ENCODE measurements around the gene PTPRT.

The PTPRT gene

DNA sequence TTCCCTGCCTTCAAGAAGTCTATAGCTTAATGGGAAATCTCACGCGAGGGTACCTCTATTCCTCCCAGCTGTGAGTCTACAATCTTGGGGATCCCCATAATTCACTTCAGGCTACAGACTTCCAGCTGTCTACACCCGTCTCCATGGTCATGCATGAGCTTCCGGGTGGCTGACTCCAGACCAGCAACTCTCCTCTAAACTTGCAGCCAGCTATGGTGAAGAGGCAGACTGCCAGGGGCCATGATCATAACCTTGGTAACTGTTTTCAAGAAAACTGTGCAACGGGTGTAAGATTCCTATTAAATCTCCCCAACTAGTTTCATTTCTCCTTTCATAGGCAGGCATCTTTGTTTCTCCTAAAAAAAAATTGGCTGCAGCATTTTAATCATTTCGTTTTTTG is 1037.1 kb downstream of the PTPRT start:
- Histone ChIP-seq H3K4me3 (ENCODE audit: extremely low read depth, insufficient read depth, low read length, poor library complexity, severe bottlenecking) (no peak overlapping the region), H3K27ac (ENCODE audit: low read depth, low read length, severe bottlenecking) (no peak overlapping the region), H3K4me1 (ENCODE audit: control insufficient read depth, insufficient read depth, low read length, poor library complexity, severe bottlenecking) (no peaks in the 10 kb centered on the region), H3K36me3 (ENCODE audit: control insufficient read depth, insufficient read depth, low read length) (no peaks in the 10 kb centered on the region), H3K9me3 (ENCODE audit: control insufficient read depth, low read length) (no peaks in the 10 kb centered on the region)
- 84 to 86% methylated on average over 6 of the region's 6 CpGs for WGBS, 2 experiments (ENCODE audit: insufficient coverage in 2 of 2)

GRCh38 chr20:42150230-42150629 is 1039.5 kb downstream of the PTPRT start:
- no peaks in the 10 kb centered on the region for H3K9me3 ChIP-seq (ENCODE audit: control insufficient read depth, low read length)
- H3K36me3 ChIP-seq (ENCODE audit: control insufficient read depth, insufficient read depth, low read length), result no peaks in the 10 kb centered on the region
- H3K4me3 ChIP-seq (ENCODE audit: extremely low read depth, insufficient read depth, low read length, poor library complexity, severe bottlenecking), result no peak overlapping the region
- WGBS, 2 experiments (ENCODE audit: insufficient coverage in 2 of 2), result 89 to 90% methylated on average over 2 to 3 of the region's 4 CpGs
- H3K27ac ChIP-seq (ENCODE audit: low read depth, low read length, severe bottlenecking), result no peak overlapping the region
- no peaks in the 10 kb centered on the region for H3K4me1 ChIP-seq (ENCODE audit: control insufficient read depth, insufficient read depth, low read length, poor library complexity, severe bottlenecking)

DNA sequence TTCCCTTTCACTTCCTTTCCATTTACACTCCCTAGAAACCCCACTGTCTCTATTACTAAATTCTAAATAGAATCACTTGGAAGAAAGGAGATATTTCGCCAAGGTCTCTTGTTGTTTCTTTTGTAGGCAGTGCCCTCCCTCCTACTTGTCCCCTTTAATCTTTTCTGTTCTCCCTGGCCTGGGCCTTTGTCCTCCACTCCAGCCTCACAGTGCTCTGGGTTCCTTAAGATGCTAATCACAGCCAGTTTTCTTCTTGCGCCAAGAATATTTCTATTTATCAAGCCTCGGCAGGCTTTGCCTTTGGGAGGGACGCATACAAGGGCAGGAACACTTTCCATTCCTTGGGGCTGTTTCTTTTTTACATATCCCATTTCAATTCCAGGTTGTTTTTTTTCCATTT is 1051.0 kb downstream of the PTPRT start:
- Histone ChIP-seq H3K9me3 (ENCODE audit: control insufficient read depth, low read length) (no peaks in the 10 kb centered on the region), H3K27ac (ENCODE audit: low read depth, low read length, severe bottlenecking) (no peak overlapping the region), H3K4me3 (ENCODE audit: extremely low read depth, insufficient read depth, low read length, poor library complexity, severe bottlenecking) (no peak overlapping the region), H3K36me3 (ENCODE audit: control insufficient read depth, insufficient read depth, low read length) (no peaks in the 10 kb centered on the region), H3K4me1 (ENCODE audit: control insufficient read depth, insufficient read depth, low read length, poor library complexity, severe bottlenecking) (no peaks in the 10 kb centered on the region)
- WGBS, 2 experiments (ENCODE audit: insufficient coverage in 2 of 2), result 66 to 69% methylated on average over 4 of the region's 4 CpGs

- Histone ChIP-seq H3K4me3 (ENCODE audit: extremely low read depth, insufficient read depth, low read length, poor library complexity, severe bottlenecking) (no peak overlapping the region), H3K9me3 (ENCODE audit: control insufficient read depth, low read length) (no peaks in the 10 kb centered on the region), H3K36me3 (ENCODE audit: control insufficient read depth, insufficient read depth, low read length) (no peaks in the 10 kb centered on the region), H3K27ac (ENCODE audit: low read depth, low read length, severe bottlenecking) (no peak overlapping the region), H3K4me1 (ENCODE audit: control insufficient read depth, insufficient read depth, low read length, poor library complexity, severe bottlenecking) (no peaks in the 10 kb centered on the region)
- WGBS, 2 experiments (ENCODE audit: insufficient coverage in 2 of 2), result 80 to 93% methylated on average over 1 to 3 of the region's 5 CpGs
Measured at GRCh38 chr20:42134265-42135098, 1055.2 kb downstream of the PTPRT start.

DNA sequence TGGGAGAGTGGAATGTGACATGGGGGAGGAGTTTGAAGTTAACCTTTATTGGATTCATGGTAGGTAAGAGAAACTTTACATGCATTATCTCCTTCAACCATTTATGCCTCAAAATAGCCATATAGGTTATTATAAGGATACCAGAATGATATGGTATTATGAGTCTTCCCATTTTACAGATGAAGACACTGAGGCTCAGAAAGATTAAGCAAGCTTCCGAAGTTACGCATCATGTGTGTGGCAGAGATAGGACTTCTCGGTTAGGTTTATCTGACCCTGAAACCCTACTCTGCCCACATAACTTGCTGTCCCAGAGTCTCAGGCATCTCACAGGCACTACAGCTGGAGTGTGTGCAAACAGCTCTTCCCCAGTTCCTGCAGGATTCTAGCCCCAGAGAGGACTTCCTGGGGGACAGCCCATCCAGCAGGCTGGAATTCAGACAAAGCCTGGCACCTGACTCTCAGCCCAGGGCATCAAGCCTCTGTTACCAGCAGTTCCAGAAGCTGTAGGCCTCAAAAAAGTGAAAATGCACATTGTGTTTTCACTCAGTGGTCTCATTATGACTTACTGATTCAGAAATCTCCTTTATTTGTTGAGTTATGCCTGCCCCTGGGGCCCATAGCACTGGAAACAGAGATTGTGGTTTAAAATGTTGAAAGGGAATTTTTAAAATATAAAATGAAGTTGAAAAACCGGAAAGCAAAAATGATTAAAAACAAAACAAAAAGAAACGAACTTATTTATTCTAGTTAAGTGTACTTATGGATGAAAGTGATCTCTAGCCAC is 1058.7 kb downstream of the PTPRT start:
- Histone ChIP-seq H3K9me3 (ENCODE audit: control insufficient read depth, low read length) (no peaks in the 10 kb centered on the region), H3K27ac (ENCODE audit: low read depth, low read length, severe bottlenecking) (no peak overlapping the region), H3K36me3 (ENCODE audit: control insufficient read depth, insufficient read depth, low read length) (no peaks in the 10 kb centered on the region), H3K4me1 (ENCODE audit: control insufficient read depth, insufficient read depth, low read length, poor library complexity, severe bottlenecking) (no peaks in the 10 kb centered on the region), H3K4me3 (ENCODE audit: extremely low read depth, insufficient read depth, low read length, poor library complexity, severe bottlenecking) (no peak overlapping the region)
- WGBS, 2 experiments (ENCODE audit: insufficient coverage in 2 of 2), result 84% methylated on average over 2 of the region's 5 CpGs; no CpG with 5 or more reads in 1 of the 2 experiments

GRCh38 chr20:42125426-42125825 is 1064.3 kb downstream of the PTPRT start:
- H3K4me1 ChIP-seq (ENCODE audit: control insufficient read depth, insufficient read depth, low read length, poor library complexity, severe bottlenecking), result peaks cover 5% of the 10 kb centered on the region
- H3K27ac ChIP-seq (ENCODE audit: low read depth, low read length, severe bottlenecking), result no peak overlapping the region
- 61 to 69% methylated on average over 2 of the region's 2 CpGs for whole genome bisulfite sequencing, 2 experiments (ENCODE audit: insufficient coverage in 2 of 2)
- no peak overlapping the region for H3K4me3 ChIP-seq (ENCODE audit: extremely low read depth, insufficient read depth, low read length, poor library complexity, severe bottlenecking)
- H3K9me3 ChIP-seq (ENCODE audit: control insufficient read depth, low read length), result no peaks in the 10 kb centered on the region
- H3K36me3 ChIP-seq (ENCODE audit: control insufficient read depth, insufficient read depth, low read length), result no peaks in the 10 kb centered on the region

- H3K36me3 ChIP-seq (ENCODE audit: control insufficient read depth, insufficient read depth, low read length), result no peaks in the 10 kb centered on the region
- no peak overlapping the region for H3K27ac ChIP-seq (ENCODE audit: low read depth, low read length, severe bottlenecking)
- WGBS, 2 experiments (ENCODE audit: insufficient coverage in 2 of 2), result 81 to 88% methylated on average over 7 to 9 of the region's 11 CpGs
- H3K4me1 ChIP-seq (ENCODE audit: control insufficient read depth, insufficient read depth, low read length, poor library complexity, severe bottlenecking), result peaks cover 5% of the 10 kb centered on the region
- no peaks in the 10 kb centered on the region for H3K9me3 ChIP-seq (ENCODE audit: control insufficient read depth, low read length)
- no peak overlapping the region for H3K4me3 ChIP-seq (ENCODE audit: extremely low read depth, insufficient read depth, low read length, poor library complexity, severe bottlenecking)
Measured at GRCh38 chr20:42123981-42124473, 1065.7 kb downstream of the PTPRT start.

GRCh38 chr20:42118409-42119125 is 1071.1 kb downstream of the PTPRT start:
- WGBS, 2 experiments (ENCODE audit: insufficient coverage in 2 of 2), result 39 to 92% methylated on average over 3 to 4 of the region's 7 CpGs
- no peak overlapping the region for H3K27ac ChIP-seq (ENCODE audit: low read depth, low read length, severe bottlenecking)
- no peak overlapping the region for H3K4me3 ChIP-seq (ENCODE audit: extremely low read depth, insufficient read depth, low read length, poor library complexity, severe bottlenecking)
- H3K36me3 ChIP-seq (ENCODE audit: control insufficient read depth, insufficient read depth, low read length), result no peaks in the 10 kb centered on the region
- H3K4me1 ChIP-seq (ENCODE audit: control insufficient read depth, insufficient read depth, low read length, poor library complexity, severe bottlenecking), result peaks cover 5% of the 10 kb centered on the region
- H3K9me3 ChIP-seq (ENCODE audit: control insufficient read depth, low read length), result no peaks in the 10 kb centered on the region

DNA sequence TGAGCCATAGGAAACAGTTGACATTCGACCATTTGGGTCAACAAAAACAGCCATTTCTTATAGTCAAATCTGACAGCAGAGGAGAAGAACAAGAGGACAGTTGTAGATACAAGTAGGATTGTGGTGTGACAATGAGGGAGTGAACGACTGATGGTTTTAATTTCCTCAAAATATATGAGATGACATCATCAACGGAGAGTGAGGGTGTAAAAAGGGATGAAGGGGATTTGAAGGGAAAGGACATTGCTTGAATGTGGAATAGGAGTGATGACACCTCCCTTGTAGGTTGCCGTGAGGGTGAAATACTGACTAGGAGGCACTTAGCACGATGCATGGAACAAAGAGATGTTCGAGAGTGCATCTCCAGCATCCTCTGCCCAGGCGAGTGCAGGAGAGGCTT is 1071.7 kb downstream of the PTPRT start:
- no peak overlapping the region for H3K4me3 ChIP-seq (ENCODE audit: extremely low read depth, insufficient read depth, low read length, poor library complexity, severe bottlenecking)
- H3K4me1 ChIP-seq (ENCODE audit: control insufficient read depth, insufficient read depth, low read length, poor library complexity, severe bottlenecking), result peaks cover 5% of the 10 kb centered on the region
- WGBS, 2 experiments (ENCODE audit: insufficient coverage in 2 of 2), result 79 to 86% methylated on average over 5 to 6 of the region's 7 CpGs
- H3K27ac ChIP-seq (ENCODE audit: low read depth, low read length, severe bottlenecking), result no peak overlapping the region
- H3K9me3 ChIP-seq (ENCODE audit: control insufficient read depth, low read length), result no peaks in the 10 kb centered on the region
- H3K36me3 ChIP-seq (ENCODE audit: control insufficient read depth, insufficient read depth, low read length), result no peaks in the 10 kb centered on the region

GRCh38 chr20:42113236-42113635 is 1076.5 kb downstream of the PTPRT start:
- no peaks in the 10 kb centered on the region for H3K36me3 ChIP-seq (ENCODE audit: control insufficient read depth, insufficient read depth, low read length)
- WGBS, 2 experiments (ENCODE audit: insufficient coverage in 2 of 2), result 80 to 81% methylated on average over 7 to 8 of the region's 8 CpGs
- H3K9me3 ChIP-seq (ENCODE audit: control insufficient read depth, low read length), result no peaks in the 10 kb centered on the region
- H3K4me1 ChIP-seq (ENCODE audit: control insufficient read depth, insufficient read depth, low read length, poor library complexity, severe bottlenecking), result no peaks in the 10 kb centered on the region
- no peak overlapping the region for H3K27ac ChIP-seq (ENCODE audit: low read depth, low read length, severe bottlenecking)
- H3K4me3 ChIP-seq (ENCODE audit: extremely low read depth, insufficient read depth, low read length, poor library complexity, severe bottlenecking), result no peak overlapping the region
